ENCODE data around the gene FGG. TPM values are rescaled to one million over a fixed set of nuclear protein-coding genes. Genes with fewer than 3 reads are reported as not detected.

The FGG gene
- total and polyA plus RNA-seq, 2 of the 13 experiments (the other 11 are each of a cell fraction or from before 2014, with no cell fraction given): 1,037 to 2,423 TPM

GRCh38 chr4:154602404-154603020 is 9.9 kb downstream of the FGG start (continued):
- TF ChIP-seq FOSL2 (CRISPR knock-in tag; IDR thresholded peaks at IDR 0.05) (peak; percentile 20; the same call in 1 of the 2 replicates), HNRNPK (IDR thresholded peaks at IDR 0.05; ENCODE audit: low read depth, low read length, poor library complexity, severe bottlenecking) (peak; percentile 28), HDAC6 (IDR thresholded peaks at IDR 0.05; ENCODE audit: low read depth, low read length) (no peak), POLR2A (IDR thresholded peaks at IDR 0.05; ENCODE audit: insufficient read depth in 1 of 2, low read depth in 2 of 2, low read length in 2 of 2) (peak; percentile 27 to 40; a peak in 3 of 4 replicates), MIXL1 (CRISPR knock-in tag; IDR thresholded peaks at IDR 0.05) (0 out of 2 replicates have a peak, but pooled peaks have one; percentile 9), JUNB (CRISPR knock-in tag; IDR thresholded peaks at IDR 0.05; ENCODE audit: borderline replicate concordance) (0 out of 2 replicates have a peak, but pooled peaks have one; percentile 27), RAD21 (CRISPR knock-in tag; IDR thresholded peaks at IDR 0.05) (no peak), NR2F1 (CRISPR knock-in tag; IDR thresholded peaks at IDR 0.05) (no peak), GATAD2A (CRISPR knock-in tag; IDR thresholded peaks at IDR 0.05) (0 out of 2 replicates have a peak, but pooled peaks have one; percentile 18), POLR2AphosphoS5 (IDR thresholded peaks at IDR 0.05; ENCODE audit: low read depth, low read length) (peak; percentile 3; the same call in 1 of the 2 replicates), JUND (CRISPR knock-in tag; IDR thresholded peaks at IDR 0.05) (0 out of 2 replicates have a peak, but pooled peaks have one; percentile 11), YEATS4 (CRISPR knock-in tag; IDR thresholded peaks at IDR 0.05; ENCODE audit: borderline replicate concordance) (no peak), TOPORS (CRISPR knock-in tag; IDR thresholded peaks at IDR 0.05) (0 out of 2 replicates have a peak, but pooled peaks have one; percentile 32), ZNF574 (CRISPR knock-in tag; IDR thresholded peaks at IDR 0.05) (no peak), RBM22 (optimal IDR thresholded peaks at IDR 0.05; ENCODE audit: low read length) (peak; percentile 81), ZNF207 (IDR thresholded peaks at IDR 0.05; ENCODE audit: borderline replicate concordance) (no peak), ZBTB49 (CRISPR knock-in tag; IDR thresholded peaks at IDR 0.05; ENCODE audit: borderline replicate concordance) (no peak), PAF1 (CRISPR knock-in tag; IDR thresholded peaks at IDR 0.05) (peak; percentile 81), ARID2 (CRISPR knock-in tag; IDR thresholded peaks at IDR 0.05; ENCODE audit: borderline replicate concordance) (0 out of 2 replicates have a peak, but pooled peaks have one; percentile 20), ZNF329 (CRISPR knock-in tag; IDR thresholded peaks at IDR 0.05; ENCODE audit: low read depth) (no peak)
- TF ChIP-seq, protein P1, sequence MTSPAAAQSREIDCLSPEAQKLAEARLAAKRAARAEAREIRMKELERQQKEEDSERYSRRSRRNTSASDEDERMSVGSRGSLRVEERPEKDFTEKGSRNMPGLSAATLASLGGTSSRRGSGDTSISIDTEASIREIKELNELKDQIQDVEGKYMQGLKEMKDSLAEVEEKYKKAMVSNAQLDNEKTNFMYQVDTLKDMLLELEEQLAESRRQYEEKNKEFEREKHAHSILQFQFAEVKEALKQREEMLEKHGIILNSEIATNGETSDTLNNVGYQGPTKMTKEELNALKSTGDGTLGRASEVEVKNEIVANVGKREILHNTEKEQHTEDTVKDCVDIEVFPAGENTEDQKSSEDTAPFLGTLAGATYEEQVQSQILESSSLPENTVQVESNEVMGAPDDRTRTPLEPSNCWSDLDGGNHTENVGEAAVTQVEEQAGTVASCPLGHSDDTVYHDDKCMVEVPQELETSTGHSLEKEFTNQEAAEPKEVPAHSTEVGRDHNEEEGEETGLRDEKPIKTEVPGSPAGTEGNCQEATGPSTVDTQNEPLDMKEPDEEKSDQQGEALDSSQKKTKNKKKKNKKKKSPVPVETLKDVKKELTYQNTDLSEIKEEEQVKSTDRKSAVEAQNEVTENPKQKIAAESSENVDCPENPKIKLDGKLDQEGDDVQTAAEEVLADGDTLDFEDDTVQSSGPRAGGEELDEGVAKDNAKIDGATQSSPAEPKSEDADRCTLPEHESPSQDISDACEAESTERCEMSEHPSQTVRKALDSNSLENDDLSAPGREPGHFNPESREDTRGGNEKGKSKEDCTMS (CRISPR knock-in tag; conservative IDR thresholded peaks at IDR 0.05): no peak
- TF ChIP-seq, protein P2, sequence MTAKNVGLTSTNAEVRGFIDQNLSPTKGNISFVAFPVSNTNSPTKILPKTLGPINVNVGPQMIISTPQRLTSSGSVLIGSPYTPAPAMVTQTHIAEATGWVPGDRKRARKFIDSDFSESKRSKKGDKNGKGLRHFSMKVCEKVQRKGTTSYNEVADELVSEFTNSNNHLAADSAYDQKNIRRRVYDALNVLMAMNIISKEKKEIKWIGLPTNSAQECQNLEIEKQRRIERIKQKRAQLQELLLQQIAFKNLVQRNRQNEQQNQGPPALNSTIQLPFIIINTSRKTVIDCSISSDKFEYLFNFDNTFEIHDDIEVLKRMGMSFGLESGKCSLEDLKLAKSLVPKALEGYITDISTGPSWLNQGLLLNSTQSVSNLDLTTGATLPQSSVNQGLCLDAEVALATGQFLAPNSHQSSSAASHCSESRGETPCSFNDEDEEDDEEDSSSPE (CRISPR knock-in tag; IDR thresholded peaks at IDR 0.05): 0 out of 2 replicates have a peak, but pooled peaks have one; percentile 7

Data from HepG2 (cell line).